GM15510 (cell line): ENCODE results near the gene SLC1A4.
A peak's percentile ranks its signal among the peaks of the same experiment; 100 is the strongest.

Experiments used
- POLR2A ChIP-seq: IDR thresholded peaks from 3 replicates; pipeline ENCODE4 v1.6.1; 2011; ENCODE audit warnings: borderline replicate concordance; ENCODE audit not compliant: insufficient read length; ENCODE audit errors: extremely low read depth

SLC1A4 gene

GRCh38 chr2:64989126-64989981 is at the start of gene SLC1A4:
Gene SLC1A4 (plus strand): TSS chr2:64989399. CDS start chr2:64989644, 245 bp downstream.
- peak; percentile 81 for TF ChIP-seq POLR2A

- no peak for TF ChIP-seq POLR2A
Measured at GRCh38 chr2:64941143-64941542, 48.1 kb upstream of the SLC1A4 start.

DNA sequence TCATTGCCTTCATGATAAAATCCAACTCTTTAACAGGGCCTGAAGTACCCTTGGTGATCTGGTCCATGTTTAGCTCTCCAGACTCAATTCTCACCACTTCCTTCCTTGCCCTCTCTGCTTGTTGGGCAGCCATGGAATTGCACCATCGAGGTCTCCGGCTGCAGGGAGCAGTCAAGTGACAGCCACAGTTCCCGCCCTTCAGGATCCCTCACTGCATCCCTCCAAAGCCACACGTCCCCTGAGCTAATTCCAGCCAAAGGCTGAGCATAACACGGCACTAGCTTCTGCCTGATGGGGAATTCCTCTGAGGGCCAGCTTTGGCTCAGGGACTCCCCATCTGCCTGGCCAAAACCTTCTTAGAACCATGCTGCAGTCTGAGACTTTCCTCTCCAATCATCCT is 47.4 kb upstream of the SLC1A4 start:
- no peak for TF ChIP-seq POLR2A

GRCh38 chr2:64942693-64943092 is 46.5 kb upstream of the SLC1A4 start:
- no peak for TF ChIP-seq POLR2A

DNA sequence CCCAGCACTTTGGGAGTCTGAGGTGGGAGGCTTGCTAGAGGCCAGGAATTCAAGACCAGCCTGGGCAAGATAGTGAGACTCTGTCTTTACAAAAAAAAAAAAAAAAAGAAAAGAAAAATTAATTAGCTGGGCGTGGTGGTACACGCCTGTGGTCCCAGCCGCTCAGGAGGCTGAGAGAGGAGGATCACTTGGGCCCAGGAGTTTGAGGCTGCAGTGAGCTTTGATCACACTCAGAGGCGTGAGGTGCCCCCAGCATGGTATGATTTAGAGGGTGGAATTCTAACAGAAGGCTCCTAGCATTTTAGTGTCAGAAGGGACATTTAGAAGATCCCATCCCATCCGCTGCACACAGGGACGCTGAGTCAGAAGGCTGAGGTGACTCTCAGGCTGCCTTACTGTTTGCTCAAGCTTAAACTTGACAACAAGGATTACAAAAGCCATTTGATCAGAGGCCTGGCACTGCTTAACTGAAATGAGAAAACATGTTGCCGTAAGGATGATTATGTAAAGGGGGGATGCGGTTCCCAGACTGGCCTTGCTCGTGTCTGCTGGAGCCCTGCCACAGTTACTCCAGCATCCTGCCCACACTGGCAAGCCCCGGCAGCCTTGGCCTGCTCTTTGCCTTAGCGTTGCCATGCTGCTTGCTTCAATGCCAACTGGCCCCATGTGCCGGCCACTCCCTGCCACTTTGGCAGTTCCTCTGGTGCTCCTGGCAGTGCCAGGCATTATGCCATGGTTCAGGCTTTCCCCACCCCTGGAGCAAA is 45.6 kb upstream of the SLC1A4 start:
- TF ChIP-seq POLR2A: no peak

- TF ChIP-seq POLR2A: no peak
Measured at GRCh38 chr2:64944484-64944883, 44.7 kb upstream of the SLC1A4 start.

DNA sequence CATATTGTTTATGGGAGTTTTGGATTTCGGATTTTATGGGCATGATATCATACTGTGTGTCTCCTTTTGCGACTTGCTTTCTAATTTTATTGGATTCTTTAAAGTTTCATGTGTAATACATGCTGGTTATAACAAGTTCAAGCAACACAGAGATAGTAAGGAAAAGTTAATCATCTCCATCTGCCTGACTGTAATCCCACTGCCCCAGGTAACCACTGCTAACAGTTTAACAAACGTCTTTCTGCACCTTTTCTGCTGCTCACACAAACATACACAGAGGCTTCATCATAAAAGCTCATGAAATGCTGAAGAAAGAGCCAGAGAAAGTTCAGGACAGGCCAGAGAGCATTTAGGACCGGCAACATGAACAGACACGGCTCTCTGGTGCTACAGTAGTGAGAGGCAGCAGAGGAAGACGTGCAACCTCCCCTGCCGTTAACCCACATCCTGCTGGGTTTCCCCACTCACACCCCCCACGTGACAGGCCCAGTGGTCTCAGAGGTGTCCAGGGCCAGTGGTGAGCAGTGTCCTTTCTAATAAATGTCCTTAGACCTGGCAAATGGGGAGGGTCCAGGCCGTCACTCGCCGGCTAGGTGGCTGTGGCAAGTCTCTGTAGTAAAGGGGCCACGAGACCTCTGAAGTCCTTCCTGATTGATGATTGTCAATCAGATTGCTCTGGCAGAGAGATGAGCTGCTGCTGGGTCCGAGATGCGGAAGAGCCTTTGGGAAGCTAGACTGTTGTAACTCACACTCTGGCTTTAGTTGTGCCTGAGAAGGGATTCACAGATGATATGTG is 43.0 kb upstream of the SLC1A4 start:
- peak; percentile 81 for TF ChIP-seq POLR2A

GRCh38 chr2:64946769-64947247 is 42.4 kb upstream of the SLC1A4 start:
- TF ChIP-seq POLR2A: no peak

DNA sequence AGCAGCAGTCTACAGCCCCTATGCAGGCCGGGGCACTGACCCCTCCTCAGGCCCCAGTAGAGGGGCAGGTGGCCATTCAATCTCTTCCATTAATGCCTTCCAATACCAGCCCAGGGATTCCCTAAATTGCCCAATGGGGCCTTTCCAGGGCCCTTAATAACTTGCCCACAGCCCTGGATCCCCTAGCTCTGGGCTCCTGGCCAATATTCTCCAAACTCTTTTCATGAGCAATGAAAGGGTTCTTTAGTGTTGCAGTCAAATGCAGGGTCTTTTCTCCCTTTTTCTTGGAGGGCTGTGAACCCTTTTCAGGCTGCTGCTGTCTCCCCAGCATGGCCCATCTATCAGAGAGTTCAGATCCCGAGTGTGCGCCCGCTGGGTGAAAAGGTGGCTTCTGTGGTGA is 41.3 kb upstream of the SLC1A4 start:
- TF ChIP-seq POLR2A: no peak

GRCh38 chr2:64950226-64951160 is 38.7 kb upstream of the SLC1A4 start:
- TF ChIP-seq POLR2A: no peak

GRCh38 chr2:64951306-64951953 is 37.8 kb upstream of the SLC1A4 start:
- TF ChIP-seq POLR2A: no peak

GRCh38 chr2:64952096-64952495 is 37.1 kb upstream of the SLC1A4 start:
- TF ChIP-seq POLR2A: no peak
